ENCODE data around the gene MREG.

- TF ChIP-seq CTCF (IDR thresholded peaks at IDR 0.05; ENCODE audit: low read length) (no peak), EZH2 (IDR thresholded peaks at IDR 0.05; ENCODE audit: borderline replicate concordance, low read length) (no peak)
Measured at GRCh38 chr2:216044883-216045486, 31.6 kb upstream of the MREG start.
